ENCODE data around the gene IL17B.

IL17B gene

DNA sequence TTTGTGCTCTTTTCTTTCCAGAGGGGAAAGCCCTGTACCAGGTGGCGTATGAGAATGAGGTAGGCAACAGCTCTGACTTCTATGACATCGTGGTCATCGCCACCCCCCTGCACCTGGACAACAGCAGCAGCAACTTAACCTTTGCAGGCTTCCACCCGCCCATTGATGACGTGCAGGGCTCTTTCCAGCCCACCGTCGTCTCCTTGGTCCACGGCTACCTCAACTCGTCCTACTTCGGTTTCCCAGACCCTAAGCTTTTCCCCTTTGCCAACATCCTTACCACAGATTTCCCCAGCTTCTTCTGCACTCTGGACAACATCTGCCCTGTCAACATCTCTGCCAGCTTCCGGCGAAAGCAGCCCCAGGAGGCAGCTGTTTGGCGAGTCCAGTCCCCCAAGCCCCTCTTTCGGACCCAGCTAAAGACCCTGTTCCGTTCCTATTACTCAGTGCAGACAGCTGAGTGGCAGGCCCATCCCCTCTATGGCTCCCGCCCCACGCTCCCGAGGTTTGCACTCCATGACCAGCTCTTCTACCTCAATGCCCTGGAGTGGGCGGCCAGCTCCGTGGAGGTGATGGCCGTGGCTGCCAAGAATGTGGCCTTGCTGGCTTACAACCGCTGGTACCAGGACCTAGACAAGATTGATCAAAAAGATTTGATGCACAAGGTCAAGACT is 11.0 kb downstream of the IL17B start:
- Histone ChIP-seq H3K36me3 (ENCODE audit: control insufficient read depth, insufficient read depth, low read length) (peaks cover 4% of the 10 kb centered on the region), H3K27me3 (replicated peaks; ENCODE audit: control insufficient read depth, insufficient read depth, low read length, poor library complexity, severe bottlenecking) (no peaks in the 10 kb centered on the region), H3K9me3 (ENCODE audit: control insufficient read depth, low read length) (no peaks in the 10 kb centered on the region), H3K27ac (ENCODE audit: insufficient read depth, low read length, poor library complexity, severe bottlenecking) (no peak overlapping the region), H3K4me3 (ENCODE audit: insufficient read depth, low read depth, low read length, poor library complexity, severe bottlenecking) (no peak overlapping the region), H3K4me1 (ENCODE audit: control insufficient read depth, insufficient read depth, low read length, poor library complexity, severe bottlenecking) (no peaks in the 10 kb centered on the region)
- DNase-seq, result no peak

- no peak overlapping the region for H3K4me3 ChIP-seq (ENCODE audit: insufficient read depth, low read depth, low read length, poor library complexity, severe bottlenecking)
- no peaks in the 10 kb centered on the region for H3K4me1 ChIP-seq (ENCODE audit: control insufficient read depth, insufficient read depth, low read length, poor library complexity, severe bottlenecking)
- H3K27me3 ChIP-seq (replicated peaks; ENCODE audit: control insufficient read depth, insufficient read depth, low read length, poor library complexity, severe bottlenecking), result no peaks in the 10 kb centered on the region
- peak; percentile 12 to 20 (median 18) for DNase-seq
- no peak overlapping the region for H3K27ac ChIP-seq (ENCODE audit: insufficient read depth, low read length, poor library complexity, severe bottlenecking)
- no peaks in the 10 kb centered on the region for H3K9me3 ChIP-seq (ENCODE audit: control insufficient read depth, low read length)
- H3K36me3 ChIP-seq (ENCODE audit: control insufficient read depth, insufficient read depth, low read length), result peaks cover 6% of the 10 kb centered on the region
These were observed 11.7 kb downstream of the IL17B start for GRCh38 chr5:149367249-149367971.

DNA sequence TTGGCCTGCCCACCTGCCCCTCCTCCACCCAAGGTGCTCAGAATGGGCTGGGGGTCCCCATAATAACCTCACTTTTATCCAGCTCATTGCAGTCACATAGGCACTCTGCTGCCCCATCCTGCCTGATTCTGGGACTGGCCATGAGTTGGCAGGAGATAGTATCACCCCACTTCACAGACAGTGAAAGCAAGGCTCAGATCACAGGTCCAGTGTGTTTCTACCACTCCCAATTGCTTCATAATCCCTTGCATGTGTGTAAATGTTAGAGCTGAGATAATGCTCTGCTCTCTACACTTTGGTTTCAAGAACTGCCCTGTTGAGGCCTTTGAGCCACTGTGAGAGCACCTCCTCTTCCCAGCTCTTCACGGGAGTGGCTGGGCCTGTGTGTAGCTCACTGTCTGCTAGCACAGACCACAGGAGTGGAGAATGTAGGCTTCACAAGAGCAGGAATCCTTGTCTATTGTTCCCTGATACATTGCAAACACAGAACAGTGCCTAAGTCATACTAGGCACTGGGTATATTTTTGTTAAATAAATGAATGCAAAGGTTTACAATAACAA is 12.8 kb downstream of the IL17B start:
- peaks cover 6% of the 10 kb centered on the region for H3K36me3 ChIP-seq (ENCODE audit: control insufficient read depth, insufficient read depth, low read length)
- H3K4me3 ChIP-seq (ENCODE audit: insufficient read depth, low read depth, low read length, poor library complexity, severe bottlenecking), result no peak overlapping the region
- no peaks in the 10 kb centered on the region for H3K9me3 ChIP-seq (ENCODE audit: control insufficient read depth, low read length)
- H3K27me3 ChIP-seq (replicated peaks; ENCODE audit: control insufficient read depth, insufficient read depth, low read length, poor library complexity, severe bottlenecking), result no peaks in the 10 kb centered on the region
- no peak overlapping the region for H3K27ac ChIP-seq (ENCODE audit: insufficient read depth, low read length, poor library complexity, severe bottlenecking)
- peaks cover 2% of the 10 kb centered on the region for H3K4me1 ChIP-seq (ENCODE audit: control insufficient read depth, insufficient read depth, low read length, poor library complexity, severe bottlenecking)
- DNase-seq, result no peak

GRCh38 chr5:149365418-149365817 is 13.7 kb downstream of the IL17B start:
- Histone ChIP-seq H3K9me3 (ENCODE audit: control insufficient read depth, low read length) (no peaks in the 10 kb centered on the region), H3K27ac (ENCODE audit: insufficient read depth, low read length, poor library complexity, severe bottlenecking) (no peak overlapping the region), H3K4me3 (ENCODE audit: insufficient read depth, low read depth, low read length, poor library complexity, severe bottlenecking) (no peak overlapping the region), H3K4me1 (ENCODE audit: control insufficient read depth, insufficient read depth, low read length, poor library complexity, severe bottlenecking) (peaks cover 9% of the 10 kb centered on the region), H3K27me3 (replicated peaks; ENCODE audit: control insufficient read depth, insufficient read depth, low read length, poor library complexity, severe bottlenecking) (no peaks in the 10 kb centered on the region), H3K36me3 (ENCODE audit: control insufficient read depth, insufficient read depth, low read length) (peaks cover 6% of the 10 kb centered on the region)
- DNase-seq, result no peak

DNA sequence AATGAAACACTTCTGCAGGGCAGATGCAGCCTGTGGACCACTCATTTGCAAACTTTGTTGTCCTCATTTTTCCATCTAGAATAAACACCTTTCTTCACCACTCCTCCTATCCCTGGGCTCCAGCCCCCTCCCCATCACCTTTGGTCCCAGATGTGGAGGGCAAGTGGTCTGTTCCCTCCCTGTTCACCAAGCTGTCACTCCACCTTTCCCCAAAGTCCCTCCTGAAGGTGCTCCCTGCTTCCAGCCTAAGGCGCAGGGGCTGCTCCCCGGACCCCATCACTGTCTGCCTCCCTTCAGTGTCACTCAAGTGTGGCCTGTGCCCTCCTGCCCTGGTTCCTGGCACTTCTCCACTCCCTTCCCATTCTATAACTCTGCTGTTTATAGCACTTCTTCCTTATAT is 14.4 kb downstream of the IL17B start:
- Histone ChIP-seq H3K4me1 (ENCODE audit: control insufficient read depth, insufficient read depth, low read length, poor library complexity, severe bottlenecking) (peaks cover 16% of the 10 kb centered on the region), H3K27ac (ENCODE audit: insufficient read depth, low read length, poor library complexity, severe bottlenecking) (no peak overlapping the region)

GRCh38 chr5:149363936-149364335 is 15.2 kb downstream of the IL17B start:
- no peak overlapping the region for H3K27ac ChIP-seq (ENCODE audit: insufficient read depth, low read length, poor library complexity, severe bottlenecking)
- peaks cover 6% of the 10 kb centered on the region for H3K36me3 ChIP-seq (ENCODE audit: control insufficient read depth, insufficient read depth, low read length)
- no peak for DNase-seq
- H3K27me3 ChIP-seq (replicated peaks; ENCODE audit: control insufficient read depth, insufficient read depth, low read length, poor library complexity, severe bottlenecking), result no peaks in the 10 kb centered on the region
- H3K4me3 ChIP-seq (ENCODE audit: insufficient read depth, low read depth, low read length, poor library complexity, severe bottlenecking), result no peak overlapping the region
- no peaks in the 10 kb centered on the region for H3K9me3 ChIP-seq (ENCODE audit: control insufficient read depth, low read length)
- peaks cover 23% of the 10 kb centered on the region for H3K4me1 ChIP-seq (ENCODE audit: control insufficient read depth, insufficient read depth, low read length, poor library complexity, severe bottlenecking)

More for the DNA sequence above, 14.4 kb downstream of the IL17B start:
- Histone ChIP-seq H3K36me3 (ENCODE audit: control insufficient read depth, insufficient read depth, low read length) (peaks cover 6% of the 10 kb centered on the region), H3K9me3 (ENCODE audit: control insufficient read depth, low read length) (no peaks in the 10 kb centered on the region), H3K27me3 (replicated peaks; ENCODE audit: control insufficient read depth, insufficient read depth, low read length, poor library complexity, severe bottlenecking) (no peaks in the 10 kb centered on the region), H3K4me3 (ENCODE audit: insufficient read depth, low read depth, low read length, poor library complexity, severe bottlenecking) (no peak overlapping the region)
- no peak for DNase-seq

GRCh38 chr5:149363358-149363757 is 15.7 kb downstream of the IL17B start:
- Histone ChIP-seq H3K27ac (ENCODE audit: insufficient read depth, low read length, poor library complexity, severe bottlenecking) (no peak overlapping the region), H3K36me3 (ENCODE audit: control insufficient read depth, insufficient read depth, low read length) (peaks cover 6% of the 10 kb centered on the region), H3K27me3 (replicated peaks; ENCODE audit: control insufficient read depth, insufficient read depth, low read length, poor library complexity, severe bottlenecking) (no peaks in the 10 kb centered on the region), H3K4me1 (ENCODE audit: control insufficient read depth, insufficient read depth, low read length, poor library complexity, severe bottlenecking) (peaks cover 24% of the 10 kb centered on the region), H3K4me3 (ENCODE audit: insufficient read depth, low read depth, low read length, poor library complexity, severe bottlenecking) (no peak overlapping the region), H3K9me3 (ENCODE audit: control insufficient read depth, low read length) (no peaks in the 10 kb centered on the region)
- DNase-seq, result no peak

DNA sequence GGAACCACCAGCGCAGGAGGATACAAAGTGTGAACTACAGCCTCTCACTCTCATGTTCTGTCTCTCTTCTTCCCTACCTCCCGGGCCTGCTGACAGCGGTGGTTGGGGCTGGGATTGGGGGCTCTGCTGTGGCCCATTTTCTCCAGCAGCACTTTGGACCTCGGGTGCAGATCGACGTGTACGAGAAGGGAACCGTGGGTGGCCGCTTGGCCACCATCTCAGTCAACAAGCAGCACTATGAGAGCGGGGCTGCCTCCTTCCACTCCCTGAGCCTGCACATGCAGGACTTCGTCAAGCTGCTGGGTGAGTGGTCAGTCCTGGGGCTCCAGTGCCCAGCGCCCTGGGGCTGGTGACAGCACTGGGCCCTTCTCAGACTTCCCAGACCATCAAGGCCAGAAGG is 16.6 kb downstream of the IL17B start:
- Histone ChIP-seq H3K9me3 (ENCODE audit: control insufficient read depth, low read length) (no peaks in the 10 kb centered on the region), H3K27me3 (replicated peaks; ENCODE audit: control insufficient read depth, insufficient read depth, low read length, poor library complexity, severe bottlenecking) (no peaks in the 10 kb centered on the region), H3K4me1 (ENCODE audit: control insufficient read depth, insufficient read depth, low read length, poor library complexity, severe bottlenecking) (peaks cover 24% of the 10 kb centered on the region), H3K4me3 (ENCODE audit: insufficient read depth, low read depth, low read length, poor library complexity, severe bottlenecking) (no peak overlapping the region), H3K36me3 (ENCODE audit: control insufficient read depth, insufficient read depth, low read length) (peaks cover 6% of the 10 kb centered on the region), H3K27ac (ENCODE audit: insufficient read depth, low read length, poor library complexity, severe bottlenecking) (no peak overlapping the region)
- no peak for DNase-seq

GRCh38 chr5:149360272-149360671 is 18.8 kb downstream of the IL17B start:
- peak overlapping the region; percentile 33 for H3K27ac ChIP-seq (ENCODE audit: insufficient read depth, low read length, poor library complexity, severe bottlenecking)
- peaks cover 10% of the 10 kb centered on the region for H3K36me3 ChIP-seq (ENCODE audit: control insufficient read depth, insufficient read depth, low read length)
- no peaks in the 10 kb centered on the region for H3K9me3 ChIP-seq (ENCODE audit: control insufficient read depth, low read length)
- peaks cover 24% of the 10 kb centered on the region for H3K4me1 ChIP-seq (ENCODE audit: control insufficient read depth, insufficient read depth, low read length, poor library complexity, severe bottlenecking)
- no peaks in the 10 kb centered on the region for H3K27me3 ChIP-seq (replicated peaks; ENCODE audit: control insufficient read depth, insufficient read depth, low read length, poor library complexity, severe bottlenecking)
- DNase-seq, result no peak
- H3K4me3 ChIP-seq (ENCODE audit: insufficient read depth, low read depth, low read length, poor library complexity, severe bottlenecking), result no peak overlapping the region

DNA sequence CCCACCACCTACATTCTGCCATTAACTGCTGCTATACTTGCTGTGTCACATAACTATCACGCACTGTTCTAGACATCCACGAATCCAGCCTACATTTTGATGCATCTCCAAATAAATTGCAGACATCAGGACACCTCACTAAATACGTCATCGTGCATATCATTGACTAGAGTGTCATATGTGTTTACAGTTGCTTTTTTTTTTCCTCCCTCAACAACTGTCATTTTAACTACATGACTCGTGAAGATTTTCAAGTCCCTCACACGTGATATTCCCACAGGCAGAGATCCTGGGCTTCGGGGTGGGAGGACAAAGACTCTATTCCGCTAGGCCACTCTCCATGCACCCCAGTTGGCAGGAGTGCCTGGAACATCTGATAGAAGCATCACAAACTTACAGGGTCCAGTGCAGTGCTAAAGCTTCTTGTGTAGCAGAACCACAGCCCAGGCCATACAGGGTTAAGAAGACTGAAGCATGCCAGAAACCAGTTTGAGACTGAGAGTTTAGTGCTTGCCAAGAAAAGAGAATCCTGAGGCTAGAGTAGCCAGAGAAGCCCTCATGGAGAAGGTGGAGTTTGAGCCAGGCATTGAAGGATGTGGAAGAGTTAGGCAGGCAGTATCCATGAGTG is 20.1 kb downstream of the IL17B start:
- H3K9me3 ChIP-seq (ENCODE audit: control insufficient read depth, low read length), result no peaks in the 10 kb centered on the region
- no peak for DNase-seq
- H3K27ac ChIP-seq (ENCODE audit: insufficient read depth, low read length, poor library complexity, severe bottlenecking), result peak overlapping the region; percentile 76
- H3K4me1 ChIP-seq (ENCODE audit: control insufficient read depth, insufficient read depth, low read length, poor library complexity, severe bottlenecking), result peaks cover 24% of the 10 kb centered on the region
- peaks cover 21% of the 10 kb centered on the region for H3K36me3 ChIP-seq (ENCODE audit: control insufficient read depth, insufficient read depth, low read length)
- no peaks in the 10 kb centered on the region for H3K27me3 ChIP-seq (replicated peaks; ENCODE audit: control insufficient read depth, insufficient read depth, low read length, poor library complexity, severe bottlenecking)
- peak overlapping the region; percentile 68 for H3K4me3 ChIP-seq (ENCODE audit: insufficient read depth, low read depth, low read length, poor library complexity, severe bottlenecking)

Data from effector memory CD4-positive, alpha-beta T cell (primary cell).